ENCODE data around the gene PRELP. TPM values are rescaled to one million over a fixed set of nuclear protein-coding genes. Genes with fewer than 3 reads are reported as not detected.
"Not testable (repeated sequence)": the region's sequence is repeated elsewhere in the genome, so short reads cannot be mapped to it uniquely, and the experiment has no call there.

Gene PRELP
- polyA plus RNA-seq, 3 donors, result 5.7 to 86.3 (median 69.6) TPM

GRCh38 chr1:203516184-203516583 lies 40.6 kb downstream of the PRELP start:
- H3K27ac ChIP-seq (ENCODE audit: low read depth, low read length), result no peak overlapping the region
- WGBS, 3 donors, result 89 to 94% (median 93%) methylated on average over 9 of the region's 9 CpGs

GRCh38 chr1:203516906-203517305 lies 41.3 kb downstream of the PRELP start:
- no peak overlapping the region for H3K27ac ChIP-seq (ENCODE audit: low read depth, low read length)
- 71 to 78% (median 74%) methylated on average over 5 of the region's 5 CpGs for WGBS, 3 donors

GRCh38 chr1:203517426-203518110 lies 42.0 kb downstream of the PRELP start:
- 85 to 89% (median 87%) methylated on average over 11 of the region's 11 CpGs for WGBS, 3 donors
- H3K27ac ChIP-seq (ENCODE audit: low read depth, low read length), result no peak overlapping the region

GRCh38 chr1:203518139-203518538 lies 42.5 kb downstream of the PRELP start:
- H3K27ac ChIP-seq (ENCODE audit: low read depth, low read length), result not testable (repeated sequence)
- 92 to 100% (median 97%) methylated on average over 4 of the region's 4 CpGs for WGBS, 3 donors

- no peak overlapping the region for H3K27ac ChIP-seq (ENCODE audit: low read depth, low read length)
- WGBS, 3 donors, result 93 to 95% (median 95%) methylated on average over 7 of the region's 7 CpGs
Measured at GRCh38 chr1:203518541-203518940, 42.9 kb downstream of the PRELP start.

- H3K27ac ChIP-seq (ENCODE audit: low read depth, low read length), result no peak overlapping the region
- WGBS, 3 donors, result 75 to 96% (median 94%) methylated on average over 10 of the region's 10 CpGs
Measured at GRCh38 chr1:203519053-203519840, 43.6 kb downstream of the PRELP start.

- 94 to 96% (median 95%) methylated on average over 6 of the region's 6 CpGs for WGBS, 3 donors
- H3K27ac ChIP-seq (ENCODE audit: low read depth, low read length), result no peak overlapping the region
Measured at GRCh38 chr1:203519896-203520295, 44.3 kb downstream of the PRELP start.

- 56 to 91% (median 62%) methylated on average over 5 of the region's 5 CpGs for whole genome bisulfite sequencing, 3 donors
- H3K27ac ChIP-seq (ENCODE audit: low read depth, low read length), result no peak overlapping the region
Measured at GRCh38 chr1:203520315-203520714, 44.7 kb downstream of the PRELP start.

- H3K27ac ChIP-seq (ENCODE audit: low read depth, low read length), result no peak overlapping the region
- 66 to 79% (median 74%) methylated on average over 10 of the region's 10 CpGs for WGBS, 3 donors
Measured at GRCh38 chr1:203521074-203521794, 45.6 kb downstream of the PRELP start.

- 71 to 86% (median 83%) methylated on average over 5 of the region's 5 CpGs for WGBS, 3 donors
- no peak overlapping the region for H3K27ac ChIP-seq (ENCODE audit: low read depth, low read length)
Measured at GRCh38 chr1:203521812-203522211, 46.2 kb downstream of the PRELP start.

GRCh38 chr1:203522237-203522636 lies 46.6 kb downstream of the PRELP start:
- no peak overlapping the region for H3K27ac ChIP-seq (ENCODE audit: low read depth, low read length)
- WGBS, 3 donors, result 77 to 83% (median 79%) methylated on average over 11 of the region's 11 CpGs

- WGBS, 3 donors, result 89 to 95% (median 92%) methylated on average over 6 of the region's 6 CpGs
- H3K27ac ChIP-seq (ENCODE audit: low read depth, low read length), result no peak overlapping the region
Measured at GRCh38 chr1:203523667-203524066, 48.1 kb downstream of the PRELP start.

- no peak overlapping the region for H3K27ac ChIP-seq (ENCODE audit: low read depth, low read length)
- WGBS, 3 donors, result 71 to 79% (median 73%) methylated on average over 4 of the region's 4 CpGs
Measured at GRCh38 chr1:203524152-203524551, 48.5 kb downstream of the PRELP start.

GRCh38 chr1:203524824-203525223 lies 49.2 kb downstream of the PRELP start:
- 81 to 96% (median 90%) methylated on average over 4 of the region's 4 CpGs for WGBS, 3 donors

GRCh38 chr1:203525685-203526084 lies 50.1 kb downstream of the PRELP start:
- H3K27ac ChIP-seq (ENCODE audit: low read depth, low read length), result no peak overlapping the region
- WGBS, 3 donors, result 87 to 92% (median 91%) methylated on average over 3 of the region's 3 CpGs

More at GRCh38 chr1:203524824-203525223, 49.2 kb downstream of the PRELP start:
- H3K27ac ChIP-seq (ENCODE audit: low read depth, low read length), result no peak overlapping the region

GRCh38 chr1:203526130-203526529 lies 50.5 kb downstream of the PRELP start:
- H3K27ac ChIP-seq (ENCODE audit: low read depth, low read length), result no peak overlapping the region
- 84 to 88% (median 87%) methylated on average over 5 of the region's 5 CpGs for WGBS, 3 donors

- H3K27ac ChIP-seq (ENCODE audit: low read depth, low read length), result no peak overlapping the region
Measured at GRCh38 chr1:203526572-203526971, 51.0 kb downstream of the PRELP start.

GRCh38 chr1:203527013-203527412 lies 51.4 kb downstream of the PRELP start:
- H3K27ac ChIP-seq (ENCODE audit: low read depth, low read length), result no peak overlapping the region

More at GRCh38 chr1:203526572-203526971, 51.0 kb downstream of the PRELP start:
- 51 to 74% (median 52%) methylated on average over 6 of the region's 6 CpGs for WGBS, 3 donors

- no peak overlapping the region for H3K27ac ChIP-seq (ENCODE audit: low read depth, low read length)
- WGBS, 3 donors, result 91 to 95% (median 94%) methylated on average over 3 of the region's 3 CpGs
Measured at GRCh38 chr1:203528063-203528462, 52.5 kb downstream of the PRELP start.
